Measurements from ENCODE around the gene LIN7B. TPM values are rescaled to one million over a fixed set of nuclear protein-coding genes. Genes with fewer than 3 reads are reported as not detected.

LIN7B gene
- total RNA-seq, 1 experiment from 2014 or later, result 4.2 TPM

GRCh38 chr19:49107625-49108459, 6.3 kb upstream of the LIN7B start:
- no peak overlapping the region for H2BK12ac ChIP-seq (ENCODE audit: insufficient read length, low read depth, low read length)
- H3K56ac ChIP-seq (ENCODE audit: insufficient read length, low read depth, low read length), result no peak overlapping the region
- H3K9ac ChIP-seq (ENCODE audit: extremely low read depth, insufficient read length, low read length), result no peak overlapping the region
- H4K8ac ChIP-seq (replicated peaks; ENCODE audit: insufficient read length, low read depth, low read length), result no peak overlapping the region
- H3K27me3 ChIP-seq (ENCODE audit: insufficient read depth, low read length), result no peaks in the 10 kb centered on the region
- peaks cover 6 to 21% of the 10 kb centered on the region in 2 experiments for H3K4me1 Mint-ChIP-seq
- no peaks in the 10 kb centered on the region for H3K4me1 ChIP-seq (ENCODE audit: insufficient read depth, low read length)
- no peaks in the 10 kb centered on the region for H4K20me1 ChIP-seq (ENCODE audit: control insufficient read depth, insufficient read depth, insufficient read length)
- peaks cover 1% of the 10 kb centered on the region for H3K27me3 Mint-ChIP-seq (ENCODE audit: low read depth)
- no peak overlapping the region for H3K4me3 Mint-ChIP-seq
- TF ChIP-seq CTCF (conservative IDR thresholded peaks at IDR 0.05), result no peak
- no peak overlapping the region for H3K4me2 ChIP-seq (ENCODE audit: insufficient read depth, insufficient read length, low read length)
- no peaks in the 10 kb centered on the region for H3K79me2 ChIP-seq (ENCODE audit: insufficient read depth, low read length)
- peaks cover 0 to 2% of the 10 kb centered on the region in 2 experiments; a peak in 2 of 5 replicates for H3K9me3 Mint-ChIP-seq
- H3K9me3 ChIP-seq (ENCODE audit: control insufficient read depth, low read depth, low read length), result no peaks in the 10 kb centered on the region
- H4K91ac ChIP-seq (ENCODE audit: insufficient read length, low read depth, low read length), result no peak overlapping the region
- no peak overlapping the region for H3K23ac ChIP-seq (ENCODE audit: insufficient read length, low read depth, low read length)
- no peak overlapping the region for H3T11ph ChIP-seq (ENCODE audit: low read length)
- H3K27ac ChIP-seq (ENCODE audit: insufficient read length, low read depth, low read length), result no peak overlapping the region
- no peaks in the 10 kb centered on the region for H3K79me1 ChIP-seq (ENCODE audit: insufficient read depth, low read depth, low read length, poor library complexity, severe bottlenecking)
- H3K4ac ChIP-seq (ENCODE audit: low read depth, low read length), result no peak overlapping the region
- no peak overlapping the region for H4K5ac ChIP-seq (ENCODE audit: insufficient read length, low read depth, low read length)
- no peak overlapping the region for H2AFZ ChIP-seq (ENCODE audit: low read length)
- H2BK20ac ChIP-seq (ENCODE audit: low read depth, low read length, poor library complexity, severe bottlenecking), result no peak overlapping the region
- H3K14ac ChIP-seq (ENCODE audit: insufficient read depth, low read length), result no peak overlapping the region
- H2BK120ac ChIP-seq (ENCODE audit: low read depth, low read length, poor library complexity, severe bottlenecking), result no peak overlapping the region
- no peak overlapping the region for H2AK5ac ChIP-seq (ENCODE audit: insufficient read length, low read length)
- H2BK15ac ChIP-seq (ENCODE audit: low read depth, low read length), result no peak overlapping the region
- WGBS (ENCODE audit: extremely low coverage, insufficient read length, low lambda C conversion rate), result no CpG with 5 or more reads among the region's 93 CpGs
- no peak for DNase-seq
- no peak overlapping the region for H3K18ac ChIP-seq (ENCODE audit: insufficient read length, low read depth, low read length)
- H3K23me2 ChIP-seq (ENCODE audit: insufficient read length, low read depth, low read length, poor library complexity, severe bottlenecking), result no peaks in the 10 kb centered on the region
- peak overlapping the region in 1 of 3 experiments; percentile 87; a peak in 2 of 7 replicates for H3K27ac Mint-ChIP-seq
- H3K36me3 Mint-ChIP-seq (ENCODE audit: insufficient read depth in 1 of 3, low read depth in 3 of 3), result peaks cover 38 to 59% (median 55%) of the 10 kb centered on the region in 3 experiments
- no peak overlapping the region for H2BK5ac ChIP-seq (ENCODE audit: insufficient read length, low read length)

All from H9 (cell line).